PFSK-1 (cell line): ENCODE measurements around the gene FBXL16.

ENCODE experiments used
- FOXP2 ChIP-seq: optimal IDR thresholded peaks from 2 replicates; pipeline ENCODE3; 2011; ENCODE audit warnings: borderline replicate concordance, control low read depth, inconsistent platforms; ENCODE audit not compliant: insufficient read depth; ENCODE audit errors: extremely low read length, extremely low read depth
- POLR2AphosphoS5 ChIP-seq: IDR thresholded peaks from 2 replicates; pipeline ENCODE4 v1.6.1; 2012; ENCODE audit warnings: low read depth, mild to moderate bottlenecking, control low read depth, low read length, moderate library complexity
- SIN3A ChIP-seq: IDR thresholded peaks from 2 replicates; pipeline ENCODE4 v1.6.1; 2012; ENCODE audit warnings: mild to moderate bottlenecking, low read length, moderate library complexity, borderline replicate concordance; ENCODE audit not compliant: insufficient read depth
- TF ChIP-seq, protein P1 (sequence below), 2 experiments: IDR thresholded peaks; 2 replicates each; pipeline versions ENCODE4 v1.6.1 to v1.8.0; 2011 to 2012; ENCODE audit warnings: low read depth in 2 of 2, low read length in 2 of 2, control low read depth in 1 of 2, inconsistent platforms in 1 of 2, mild to moderate bottlenecking in 1 of 2, moderate library complexity in 1 of 2; ENCODE audit not compliant: insufficient read depth in 1 of 2

DNA sequence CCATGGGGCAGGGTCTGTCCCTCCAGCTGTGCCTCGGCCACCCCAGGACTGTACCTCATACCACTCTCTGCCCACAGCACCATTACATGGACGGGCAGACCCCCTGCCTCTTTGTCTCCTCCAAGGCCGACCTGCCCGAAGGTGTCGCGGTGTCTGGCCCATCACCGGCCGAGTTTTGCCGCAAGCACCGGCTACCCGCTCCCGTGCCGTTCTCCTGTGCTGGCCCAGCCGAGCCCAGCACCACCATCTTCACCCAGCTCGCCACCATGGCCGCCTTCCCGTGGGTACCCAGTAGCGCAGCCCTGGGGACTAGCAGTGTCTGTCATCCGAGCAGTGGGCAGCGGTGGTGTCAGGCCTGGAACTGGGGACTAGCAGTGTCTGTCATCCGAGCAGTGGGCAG, 32.8 kb downstream of the FBXL16 start:
- TF ChIP-seq, protein P1, sequence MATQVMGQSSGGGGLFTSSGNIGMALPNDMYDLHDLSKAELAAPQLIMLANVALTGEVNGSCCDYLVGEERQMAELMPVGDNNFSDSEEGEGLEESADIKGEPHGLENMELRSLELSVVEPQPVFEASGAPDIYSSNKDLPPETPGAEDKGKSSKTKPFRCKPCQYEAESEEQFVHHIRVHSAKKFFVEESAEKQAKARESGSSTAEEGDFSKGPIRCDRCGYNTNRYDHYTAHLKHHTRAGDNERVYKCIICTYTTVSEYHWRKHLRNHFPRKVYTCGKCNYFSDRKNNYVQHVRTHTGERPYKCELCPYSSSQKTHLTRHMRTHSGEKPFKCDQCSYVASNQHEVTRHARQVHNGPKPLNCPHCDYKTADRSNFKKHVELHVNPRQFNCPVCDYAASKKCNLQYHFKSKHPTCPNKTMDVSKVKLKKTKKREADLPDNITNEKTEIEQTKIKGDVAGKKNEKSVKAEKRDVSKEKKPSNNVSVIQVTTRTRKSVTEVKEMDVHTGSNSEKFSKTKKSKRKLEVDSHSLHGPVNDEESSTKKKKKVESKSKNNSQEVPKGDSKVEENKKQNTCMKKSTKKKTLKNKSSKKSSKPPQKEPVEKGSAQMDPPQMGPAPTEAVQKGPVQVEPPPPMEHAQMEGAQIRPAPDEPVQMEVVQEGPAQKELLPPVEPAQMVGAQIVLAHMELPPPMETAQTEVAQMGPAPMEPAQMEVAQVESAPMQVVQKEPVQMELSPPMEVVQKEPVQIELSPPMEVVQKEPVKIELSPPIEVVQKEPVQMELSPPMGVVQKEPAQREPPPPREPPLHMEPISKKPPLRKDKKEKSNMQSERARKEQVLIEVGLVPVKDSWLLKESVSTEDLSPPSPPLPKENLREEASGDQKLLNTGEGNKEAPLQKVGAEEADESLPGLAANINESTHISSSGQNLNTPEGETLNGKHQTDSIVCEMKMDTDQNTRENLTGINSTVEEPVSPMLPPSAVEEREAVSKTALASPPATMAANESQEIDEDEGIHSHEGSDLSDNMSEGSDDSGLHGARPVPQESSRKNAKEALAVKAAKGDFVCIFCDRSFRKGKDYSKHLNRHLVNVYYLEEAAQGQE (IDR thresholded peaks at IDR 0.05; ENCODE audit: insufficient read depth in 1 of 2, low read depth in 2 of 2, low read length in 2 of 2) = no peak
- TF ChIP-seq SIN3A (no peak), POLR2AphosphoS5 (no peak), FOXP2 (no peak)
